Glomerular endothelial cell (primary cell): ENCODE data around the gene ETV3. TPM values are rescaled to one million over a fixed set of nuclear protein-coding genes. Genes with fewer than 3 reads are reported as not detected.
"Not testable (repeated sequence)": the region's sequence is repeated elsewhere in the genome, so short reads cannot be mapped to it uniquely, and the experiment has no call there.

Experiments
- DNase-seq: peaks from one replicate; pipeline ENCODE4 v3.0.0-alpha.2; 2011; ENCODE audit warnings: low read depth, low spot score; ENCODE audit errors: extremely low read depth
- total RNA-seq: library from RNA; depleted of rRNA; stranded (reverse); fragments of >200 nt; gene quantifications from 2 replicates; pipeline ENCODE4 v1.2.3, GENCODE V29; 2015

Gene ETV3
- total RNA-seq, 1 donor from 2014 or later = 19.5 TPM

DNA sequence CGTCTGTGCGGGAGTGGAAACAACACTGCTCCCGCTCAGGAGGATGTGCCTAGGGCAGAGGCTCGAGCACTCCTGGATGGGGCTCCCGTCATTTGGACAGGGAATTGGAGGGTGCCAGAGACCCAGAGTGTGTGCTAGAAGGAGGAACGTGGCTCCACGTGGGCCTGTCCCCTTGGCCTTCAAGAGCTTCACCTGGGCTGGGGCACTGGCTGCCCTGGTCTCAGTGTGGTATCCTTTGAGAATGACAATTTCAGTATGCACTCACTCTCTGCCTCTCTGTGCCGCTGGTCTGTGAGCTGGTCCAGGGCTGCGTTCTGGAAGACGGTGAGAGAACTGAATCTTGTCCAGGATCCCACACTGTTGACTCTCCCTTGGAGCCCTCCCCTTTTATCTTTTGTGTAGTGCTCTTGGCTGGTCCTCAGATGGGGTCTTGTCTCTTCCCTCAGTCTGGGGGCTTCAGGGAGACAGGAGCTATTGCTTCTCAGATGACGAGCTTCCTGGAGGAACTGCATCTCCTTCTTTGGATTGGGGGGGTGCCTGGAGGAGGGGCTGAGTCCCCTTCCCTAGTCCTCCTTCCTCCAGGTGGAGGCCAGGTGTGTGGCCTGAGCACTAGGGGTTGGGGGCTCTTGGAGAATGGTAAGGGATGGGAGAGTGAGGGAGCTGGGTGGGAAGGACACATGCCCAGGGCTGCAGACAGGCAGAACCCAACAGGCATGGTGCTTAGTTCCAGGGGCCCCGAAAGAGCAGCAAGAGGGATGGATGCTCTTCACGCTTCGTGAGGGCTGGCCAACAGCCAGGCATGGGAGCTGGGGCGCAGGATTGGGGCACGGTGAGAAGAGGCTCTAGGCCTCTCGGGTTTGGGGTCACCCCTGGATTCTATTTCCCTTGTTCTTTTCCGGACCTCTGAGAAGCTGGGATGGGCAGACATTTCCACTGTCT is 23.7 kb downstream of the ETV3 start:
- no peak for DNase-seq

GRCh38 chr1:157113631-157114030 is 24.6 kb downstream of the ETV3 start:
- DNase-seq = no peak

DNA sequence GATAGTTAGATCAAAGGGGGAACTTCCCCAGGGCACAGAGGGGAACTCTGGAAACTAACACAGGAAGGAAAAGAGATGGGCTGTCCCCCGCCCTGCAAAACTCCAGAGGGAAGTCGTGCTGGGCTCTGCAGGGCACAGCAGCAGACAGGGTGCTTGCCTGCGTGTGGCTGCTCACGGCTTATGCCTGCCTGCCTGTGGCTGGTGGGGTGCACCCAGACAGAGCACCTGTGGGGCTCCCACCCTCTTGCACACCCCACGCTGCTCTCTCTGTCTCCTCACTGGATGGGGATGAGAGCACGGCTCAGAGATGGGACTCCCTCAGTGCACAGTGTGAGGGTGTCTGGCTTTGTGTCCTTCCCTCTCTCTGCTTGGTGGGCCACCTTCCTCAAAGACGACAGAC is 25.1 kb downstream of the ETV3 start:
- no peak for DNase-seq

GRCh38 chr1:157112186-157112867 is 25.9 kb downstream of the ETV3 start:
- no peak for DNase-seq

DNA sequence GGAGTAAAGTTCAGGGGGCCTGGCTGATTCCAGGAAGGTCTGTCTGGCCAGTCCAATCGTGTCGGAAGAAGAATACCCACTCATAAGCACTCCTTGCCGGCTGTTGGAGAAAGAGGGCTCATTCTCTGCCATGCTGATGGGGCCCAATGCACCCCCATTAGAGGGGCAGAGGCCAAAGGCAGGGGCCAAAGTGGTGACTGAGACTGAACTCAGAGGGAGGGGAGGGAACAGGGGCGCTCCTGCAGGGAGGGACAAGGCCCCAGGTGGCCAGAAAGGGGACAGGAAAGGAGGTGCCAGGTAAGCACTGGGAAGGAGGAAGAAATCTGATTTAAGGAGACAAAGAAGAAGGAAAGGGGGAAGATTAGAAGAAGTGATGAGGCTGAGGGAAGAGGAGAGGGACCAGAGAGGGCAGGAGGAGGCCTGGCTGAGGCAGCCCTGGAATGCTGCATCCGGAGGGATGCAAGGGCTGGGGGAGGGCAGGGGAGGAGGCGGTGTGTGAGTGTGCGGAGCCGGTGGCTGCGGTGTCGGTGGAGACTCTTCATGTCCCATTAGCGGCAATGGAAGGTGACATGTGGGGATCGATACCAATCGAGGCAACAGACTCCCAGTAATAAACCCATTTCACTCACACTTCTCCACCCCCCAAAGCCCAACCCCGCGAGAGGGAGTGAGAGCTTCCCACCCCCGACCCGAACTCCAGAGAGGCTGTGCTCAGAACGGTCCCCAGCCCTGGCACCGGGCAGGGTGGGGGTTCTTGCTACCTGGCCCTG is 26.6 kb downstream of the ETV3 start:
- DNase-seq = no peak

DNA sequence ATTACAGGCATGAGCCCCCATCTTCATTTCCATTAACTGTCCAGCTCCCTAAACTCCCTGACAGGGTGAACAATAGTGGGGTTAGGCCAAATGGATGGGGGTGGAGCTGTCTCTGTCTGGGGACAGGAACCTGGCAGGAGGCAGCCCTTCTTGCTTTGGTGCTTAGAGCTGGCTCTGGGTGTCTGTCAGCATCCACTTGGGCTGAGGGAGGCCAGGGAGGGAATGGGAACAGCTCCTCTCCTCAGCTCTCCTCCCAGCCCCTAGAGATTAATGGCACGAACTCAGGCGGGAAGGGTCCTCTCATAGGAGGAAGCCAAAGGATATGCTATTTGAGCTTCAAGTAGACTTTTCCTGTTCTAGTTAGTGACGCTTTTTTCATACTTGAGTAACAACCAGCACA is 27.5 kb downstream of the ETV3 start:
- DNase-seq = no peak

DNA sequence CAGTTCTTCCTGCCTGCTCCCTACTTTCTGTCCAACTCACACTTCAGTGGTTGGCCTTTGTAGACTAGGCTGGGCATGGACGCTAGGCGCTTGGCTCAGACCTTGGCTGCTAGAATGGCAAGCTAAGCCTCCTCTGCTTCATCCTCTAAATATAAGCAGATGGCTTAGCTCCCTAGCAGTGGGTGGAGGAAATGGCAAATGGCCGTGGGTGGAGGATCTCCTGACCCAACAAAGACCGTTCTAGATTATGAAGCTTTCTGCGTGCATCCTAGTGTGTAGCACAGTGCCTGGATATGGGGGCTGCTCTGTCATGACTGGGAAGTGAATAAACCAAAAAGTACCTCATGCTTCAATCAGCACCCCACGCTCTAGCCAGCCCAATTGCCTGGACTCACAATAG is 28.2 kb downstream of the ETV3 start:
- no peak for DNase-seq

DNA sequence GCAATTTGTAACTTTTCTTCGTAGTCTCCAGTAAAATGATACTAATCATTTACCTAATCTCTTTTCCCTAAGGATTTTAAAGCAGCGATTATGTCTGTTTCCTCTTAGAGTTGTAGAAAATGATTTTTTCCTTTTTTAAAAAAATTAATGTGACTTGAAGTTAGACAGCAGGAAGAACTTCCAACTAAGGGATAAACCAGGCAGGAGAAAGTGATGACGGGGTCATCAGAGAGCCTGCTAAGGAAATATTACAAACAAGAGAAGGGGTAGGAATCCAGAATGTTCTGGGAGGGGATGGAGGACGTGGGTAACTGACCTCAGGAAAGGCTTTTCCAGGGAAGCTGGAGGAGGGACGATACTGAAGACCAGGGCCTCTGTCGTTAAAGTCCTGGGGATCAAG is 29.7 kb downstream of the ETV3 start:
- DNase-seq = no peak

- DNase-seq = no peak
Observed at GRCh38 chr1:157107702-157108101, 30.5 kb downstream of the ETV3 start.

- DNase-seq = no peak
Observed at GRCh38 chr1:157106813-157107189, 31.4 kb downstream of the ETV3 start.

GRCh38 chr1:157105988-157106812 is 32.0 kb downstream of the ETV3 start:
- DNase-seq = no peak

- no peak for DNase-seq
Observed at GRCh38 chr1:157105298-157105987, 32.8 kb downstream of the ETV3 start.

DNA sequence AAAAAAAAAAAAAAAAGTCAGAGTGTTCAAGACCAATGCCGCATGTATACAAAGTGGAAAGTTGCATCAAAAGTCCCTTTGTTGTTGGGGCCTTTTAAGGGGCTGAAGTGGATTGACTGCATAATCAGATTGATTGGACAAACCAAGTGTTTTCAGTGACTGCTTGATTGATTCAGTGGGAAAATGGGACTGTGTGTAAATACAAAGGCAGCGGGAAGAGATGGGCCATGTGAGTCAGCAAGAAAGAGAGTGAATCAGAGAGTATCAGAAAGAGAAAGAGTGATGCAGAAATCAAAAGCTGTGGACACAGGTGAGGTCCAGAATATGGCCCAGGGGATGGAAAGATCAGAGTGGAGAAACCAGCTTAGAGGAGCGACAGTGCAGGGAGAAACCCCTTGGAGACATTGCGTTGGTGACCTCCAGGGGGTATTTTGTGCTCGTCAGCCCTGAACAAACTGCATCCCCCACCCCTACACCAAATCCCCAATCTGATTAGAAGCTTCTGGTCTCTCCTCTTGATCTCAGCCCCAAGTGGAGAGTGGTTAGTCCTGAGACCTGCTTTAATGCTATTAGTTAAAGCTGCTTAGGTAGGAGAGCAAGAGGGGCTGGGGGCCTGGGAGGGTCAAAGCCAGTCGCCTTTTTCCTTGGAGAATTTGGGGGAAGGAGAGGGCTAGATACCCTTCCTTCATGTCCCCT is 33.4 kb downstream of the ETV3 start:
- DNase-seq = no peak

- DNase-seq = no peak
Observed at GRCh38 chr1:157103268-157103667, 34.9 kb downstream of the ETV3 start.

DNA sequence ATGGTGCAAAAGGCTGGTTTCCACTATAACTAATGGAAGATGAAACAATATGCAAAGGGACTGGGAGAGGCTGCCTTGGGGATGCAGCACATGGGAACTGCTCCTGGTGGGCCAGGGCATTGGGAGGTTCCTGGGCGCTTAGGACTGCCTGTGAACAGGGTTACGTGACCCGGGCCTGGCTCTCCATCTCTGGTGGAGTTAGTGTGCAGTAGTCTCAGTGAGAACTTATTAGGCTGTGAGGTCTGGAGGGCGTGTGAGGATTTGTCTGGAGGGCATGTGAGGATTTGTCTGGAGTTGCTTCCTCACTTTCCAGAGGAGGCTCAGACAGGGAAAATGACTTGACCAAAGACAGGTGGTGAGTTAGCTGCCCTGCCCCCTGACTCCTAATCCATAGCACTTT is 37.0 kb downstream of the ETV3 start:
- no peak for DNase-seq

- DNase-seq = no peak
Observed at GRCh38 chr1:157099633-157100009, 38.6 kb downstream of the ETV3 start, which contains the start of gene ETV3L. ETV3L (minus strand) TSS chr1:157099808; CDS start chr1:157099523, 285 bp downstream.

- DNase-seq = not testable (repeated sequence)
Observed at GRCh38 chr1:157098987-157099632, 39.1 kb downstream of the ETV3 start.

GRCh38 chr1:157098519-157098918 is 39.7 kb downstream of the ETV3 start:
- DNase-seq = no peak

- DNase-seq = no peak
Observed at GRCh38 chr1:157097692-157098091, 40.5 kb downstream of the ETV3 start.
